Adrenal gland (tissue), 5 donors: ENCODE results near the gene TBXAS1.

Experiments
- POLR2A ChIP-seq, 2 donors: fragments of 450-650 bp; IDR thresholded peaks; one replicate each; pipeline ENCODE4 v1.6.1; 2017; ENCODE audit warnings: antibody characterized with exemption in 2 of 2, mild to moderate bottlenecking in 2 of 2, moderate library complexity in 1 of 2
- TF ChIP-seq, protein P1 (sequence below), 6 experiments: fragments of 450-650 bp in 4 of 6; fragments of 200-600 bp in 2 of 6; sonication (generic) in 1 of 6; IDR thresholded peaks; 1 replicate in 5 of 6; 2 replicates in 1 of 6; pipeline versions ENCODE4 v1.5.1 to v1.8.0; 2016 to 2021; ENCODE audit warnings: antibody characterized with exemption in 6 of 6, mild to moderate bottlenecking in 2 of 6, moderate library complexity in 1 of 6
- donor health status: DM: no; HTN: no; CAD: no.

DNA sequence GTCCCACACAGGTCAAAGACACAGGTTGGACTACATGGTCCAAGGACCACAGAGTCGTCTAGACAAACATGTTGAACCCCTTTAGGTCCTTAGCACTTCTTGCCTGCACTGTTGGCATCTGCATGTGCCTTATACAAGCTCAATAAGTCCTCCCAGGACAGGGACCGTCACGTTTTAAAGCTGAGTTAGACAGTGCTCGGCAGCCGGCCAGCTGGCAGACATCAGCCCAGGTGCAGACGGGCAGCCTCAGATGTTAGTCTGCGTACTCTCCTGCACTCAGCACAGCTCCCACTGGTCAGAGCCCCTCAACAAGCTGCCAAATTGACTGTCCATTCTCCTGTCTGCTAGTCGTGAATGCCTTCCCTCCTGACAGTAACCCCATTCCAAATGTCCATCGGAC, 198.8 kb downstream of the TBXAS1 start:
- no peak for TF ChIP-seq POLR2A (IDR thresholded peaks at IDR 0.05)
- TF ChIP-seq, protein P1, sequence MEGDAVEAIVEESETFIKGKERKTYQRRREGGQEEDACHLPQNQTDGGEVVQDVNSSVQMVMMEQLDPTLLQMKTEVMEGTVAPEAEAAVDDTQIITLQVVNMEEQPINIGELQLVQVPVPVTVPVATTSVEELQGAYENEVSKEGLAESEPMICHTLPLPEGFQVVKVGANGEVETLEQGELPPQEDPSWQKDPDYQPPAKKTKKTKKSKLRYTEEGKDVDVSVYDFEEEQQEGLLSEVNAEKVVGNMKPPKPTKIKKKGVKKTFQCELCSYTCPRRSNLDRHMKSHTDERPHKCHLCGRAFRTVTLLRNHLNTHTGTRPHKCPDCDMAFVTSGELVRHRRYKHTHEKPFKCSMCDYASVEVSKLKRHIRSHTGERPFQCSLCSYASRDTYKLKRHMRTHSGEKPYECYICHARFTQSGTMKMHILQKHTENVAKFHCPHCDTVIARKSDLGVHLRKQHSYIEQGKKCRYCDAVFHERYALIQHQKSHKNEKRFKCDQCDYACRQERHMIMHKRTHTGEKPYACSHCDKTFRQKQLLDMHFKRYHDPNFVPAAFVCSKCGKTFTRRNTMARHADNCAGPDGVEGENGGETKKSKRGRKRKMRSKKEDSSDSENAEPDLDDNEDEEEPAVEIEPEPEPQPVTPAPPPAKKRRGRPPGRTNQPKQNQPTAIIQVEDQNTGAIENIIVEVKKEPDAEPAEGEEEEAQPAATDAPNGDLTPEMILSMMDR (IDR thresholded peaks at IDR 0.05): no peak
